Stomach (tissue), 4 donors: ENCODE data around the gene PEX26.

Experiments
- CTCF ChIP-seq, 7 experiments: fragments of 450-650 bp in 4 of 7; fragments of 200-600 bp in 3 of 7; sonication (generic) in 3 of 7; IDR thresholded peaks; one replicate each; pipeline ENCODE4 v1.5.1; 2016 to 2019; ENCODE audit warnings: antibody characterized with exemption in 7 of 7, control low read depth in 2 of 7, mild to moderate bottlenecking in 1 of 7
- EP300 ChIP-seq: sonication (generic); formaldehyde crosslinking; IDR thresholded peaks from one replicate; pipeline ENCODE4 v1.6.1; 2017; ENCODE audit warnings: antibody characterized with exemption
- POLR2A ChIP-seq, 4 donors: fragments of 450-650 bp; IDR thresholded peaks; one replicate each; pipeline ENCODE4 v1.6.1; 2016; ENCODE audit warnings: antibody characterized with exemption in 4 of 4, control low read depth in 2 of 4, mild to moderate bottlenecking in 1 of 4, moderate library complexity in 1 of 4

- TF ChIP-seq CTCF (IDR thresholded peaks at IDR 0.05) (no peak), POLR2A (IDR thresholded peaks at IDR 0.05) (no peak), EP300 (no peak)
These were observed 36.0 kb downstream of the PEX26 start for GRCh38 chr22:18113680-18114394.
